SK-N-SH treated with all-trans-retinoic acid at 6 μM for 48 hours (cell line): ENCODE results near the gene EXOC4.

Experiments used
- ZFP3 ChIP-seq: fragments of 250-450 bp; sonication (Bioruptor Pico); IDR thresholded peaks from 2 replicates; pipeline ENCODE4 v1.5.0; 2020; ENCODE audit warnings: mild to moderate bottlenecking, moderate library complexity
- TF ChIP-seq, protein P1 (sequence below): fragments of 250-450 bp; sonication (Bioruptor Pico); IDR thresholded peaks from 2 replicates; pipeline ENCODE4 v1.5.1; 2020; ENCODE audit warnings: low read depth, mild to moderate bottlenecking, moderate library complexity

DNA sequence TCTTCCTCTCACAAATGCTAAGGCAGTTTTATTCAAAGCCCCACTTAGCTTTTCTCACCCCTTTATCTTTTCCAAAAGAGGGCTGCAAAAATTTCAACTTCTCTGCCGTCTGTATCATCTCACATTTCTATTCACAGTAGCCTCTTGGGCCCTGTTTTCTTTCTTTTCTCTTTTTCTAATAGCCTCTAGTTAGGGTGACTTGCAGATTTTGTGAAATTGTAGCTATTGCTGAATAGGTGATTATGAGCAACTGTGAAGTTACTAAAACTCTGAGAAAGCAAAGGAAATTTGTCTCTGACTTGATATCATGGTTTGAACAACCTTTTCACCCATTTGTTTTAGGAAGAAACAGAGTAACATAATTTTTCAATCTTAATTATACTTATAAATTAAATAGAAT lies 29.2 kb downstream of the EXOC4 start:
- TF ChIP-seq, protein P1, sequence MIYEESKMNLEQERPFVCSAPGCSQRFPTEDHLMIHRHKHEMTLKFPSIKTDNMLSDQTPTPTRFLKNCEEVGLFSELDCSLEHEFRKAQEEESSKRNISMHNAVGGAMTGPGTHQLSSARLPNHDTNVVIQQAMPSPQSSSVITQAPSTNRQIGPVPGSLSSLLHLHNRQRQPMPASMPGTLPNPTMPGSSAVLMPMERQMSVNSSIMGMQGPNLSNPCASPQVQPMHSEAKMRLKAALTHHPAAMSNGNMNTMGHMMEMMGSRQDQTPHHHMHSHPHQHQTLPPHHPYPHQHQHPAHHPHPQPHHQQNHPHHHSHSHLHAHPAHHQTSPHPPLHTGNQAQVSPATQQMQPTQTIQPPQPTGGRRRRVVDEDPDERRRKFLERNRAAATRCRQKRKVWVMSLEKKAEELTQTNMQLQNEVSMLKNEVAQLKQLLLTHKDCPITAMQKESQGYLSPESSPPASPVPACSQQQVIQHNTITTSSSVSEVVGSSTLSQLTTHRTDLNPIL: no peak
- no peak for TF ChIP-seq ZFP3
